Limb (tissue), 2 donors: ENCODE measurements around the gene MFAP3L.

ENCODE experiments used
- DNase-seq, 2 donors: peaks; one replicate each; pipeline ENCODE4 v3.0.0-alpha.2; 2016; ENCODE audit errors: extremely low spot score in 2 of 2

Gene MFAP3L

DNA sequence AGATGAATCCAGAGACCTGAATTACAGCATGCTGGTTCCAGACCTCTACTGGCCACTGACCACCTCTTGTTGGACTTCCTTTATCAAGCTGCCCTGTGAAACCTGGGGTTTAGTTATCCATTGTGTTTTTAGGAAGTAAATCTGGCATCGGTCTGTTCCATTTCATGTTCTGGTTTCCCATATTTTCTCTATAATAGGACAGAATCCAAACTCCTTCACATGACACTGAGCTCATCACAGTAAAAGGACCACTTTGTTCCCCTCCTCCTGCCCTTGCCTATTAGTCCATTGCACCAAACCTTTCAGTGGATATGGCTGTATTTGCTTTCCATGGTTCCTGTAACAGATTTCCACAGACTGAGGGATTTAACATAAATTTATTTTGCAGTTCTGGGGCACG is 4.0 kb downstream of the MFAP3L start:
- DNase-seq: no peak

DNA sequence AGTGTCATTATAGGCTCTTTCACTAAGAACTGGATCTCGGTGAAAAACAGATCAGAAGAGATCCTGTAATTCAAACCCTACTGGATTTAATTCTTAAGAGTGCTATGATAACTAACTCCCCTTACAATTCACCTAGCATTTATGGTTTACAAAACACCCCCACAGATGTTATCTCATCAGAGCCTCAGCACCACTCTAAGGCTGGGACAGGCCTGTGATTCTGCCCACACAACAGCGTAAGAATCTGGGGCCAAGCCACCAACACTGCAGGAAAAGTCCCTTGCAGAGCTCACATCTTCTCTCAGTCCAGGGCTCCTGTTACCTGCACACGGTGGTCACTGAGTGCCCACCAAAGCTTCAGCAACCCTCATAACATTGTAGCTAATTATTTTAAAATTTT is 8.9 kb downstream of the MFAP3L start:
- no peak for DNase-seq

DNA sequence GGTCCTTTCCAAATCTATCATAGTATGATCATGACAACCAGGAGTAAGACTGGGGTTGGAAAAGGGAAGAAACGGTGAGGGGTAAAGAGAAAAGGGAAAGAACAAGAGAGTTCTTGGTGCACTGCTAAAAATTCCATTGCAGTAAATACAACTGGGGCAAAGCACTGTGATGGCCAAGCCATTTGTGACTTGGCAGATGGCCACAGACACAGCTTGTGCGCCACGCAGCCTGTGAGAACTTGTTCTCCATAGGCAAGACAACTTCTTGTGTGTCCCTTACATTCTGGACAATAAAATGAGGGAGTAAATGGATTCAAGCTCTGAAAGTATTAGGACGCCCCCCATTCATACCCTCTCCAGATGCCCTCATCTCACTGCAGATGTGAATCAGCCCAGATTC is 10.9 kb downstream of the MFAP3L start:
- no peak for DNase-seq

DNA sequence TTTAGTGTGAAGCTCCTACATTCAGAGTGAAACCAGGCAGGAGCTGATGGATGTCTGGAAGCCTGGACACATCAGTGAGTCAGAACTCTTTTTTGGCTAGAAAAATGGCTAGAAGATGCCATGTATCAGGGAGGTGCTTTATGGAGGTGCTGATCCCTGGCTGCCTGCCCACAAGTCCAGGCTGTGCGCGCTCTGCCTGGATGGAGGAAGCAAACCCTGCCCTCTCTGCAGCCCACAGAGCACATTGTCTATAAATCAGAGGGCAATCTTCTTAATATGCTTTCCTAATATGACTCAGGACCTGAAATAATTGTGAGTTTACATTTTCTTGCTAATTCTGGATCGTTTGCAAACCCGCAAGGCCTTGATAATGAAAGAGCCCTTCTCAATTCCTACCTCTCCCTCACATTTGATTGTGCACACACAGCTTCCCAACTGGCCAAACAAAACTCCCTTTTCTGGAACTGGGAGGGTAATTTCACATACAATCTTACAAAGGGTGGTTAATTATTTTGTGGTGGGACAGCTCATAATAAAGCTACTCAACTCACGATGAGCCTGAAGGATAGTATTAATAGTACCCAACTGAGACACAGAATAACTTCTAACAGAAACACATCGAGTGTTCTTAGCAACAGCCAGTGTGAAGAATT is 11.7 kb downstream of the MFAP3L start:
- no peak for DNase-seq

DNA sequence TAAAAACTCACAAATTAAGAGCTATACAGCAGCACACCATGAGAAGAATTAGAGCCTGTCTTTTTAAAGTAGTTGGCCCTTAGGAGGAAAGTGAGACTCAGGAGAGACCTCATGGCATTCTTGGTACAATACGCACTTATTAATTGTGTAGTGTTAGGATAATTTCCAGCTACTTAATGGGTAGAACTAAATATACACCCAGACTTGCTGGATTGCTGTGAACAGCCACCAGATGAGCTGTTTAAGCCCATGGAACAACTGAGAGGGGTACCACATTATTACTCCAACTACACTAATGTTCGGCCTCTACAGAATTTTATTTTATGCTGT is 13.6 kb downstream of the MFAP3L start:
- DNase-seq: no peak

DNA sequence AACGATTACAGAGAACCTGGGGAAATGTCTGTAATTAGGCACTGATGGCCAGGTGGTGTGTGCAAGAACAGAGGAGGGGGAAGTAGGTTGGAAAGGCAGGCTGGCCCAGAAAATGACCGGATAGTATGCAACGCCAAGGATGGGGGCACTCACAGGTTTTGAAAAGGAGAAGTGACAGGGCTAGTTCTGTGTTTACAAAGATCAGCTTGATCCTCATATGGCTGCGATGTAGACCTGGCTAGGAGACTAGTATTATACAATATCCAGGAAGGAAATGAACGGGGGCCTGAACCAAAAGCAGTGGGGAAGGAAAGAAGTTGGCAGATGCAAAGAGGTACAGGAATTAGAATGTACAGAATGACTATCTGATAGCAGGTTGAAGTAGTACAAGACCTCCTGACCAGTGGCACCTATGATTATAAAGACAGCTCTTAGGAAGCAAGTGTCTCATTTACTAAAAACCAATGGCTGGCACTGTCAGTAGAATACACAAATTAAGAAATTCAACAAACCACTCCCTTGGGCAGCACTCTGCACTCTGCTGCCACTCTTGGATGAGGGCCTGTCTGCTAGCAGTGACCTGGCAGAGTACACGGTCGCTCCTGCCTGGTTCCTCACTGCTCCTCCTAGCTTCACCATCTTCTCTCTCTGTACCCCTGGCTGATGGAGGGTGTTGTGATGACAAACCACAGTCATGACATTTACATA is 14.1 kb downstream of the MFAP3L start:
- DNase-seq: no peak

DNA sequence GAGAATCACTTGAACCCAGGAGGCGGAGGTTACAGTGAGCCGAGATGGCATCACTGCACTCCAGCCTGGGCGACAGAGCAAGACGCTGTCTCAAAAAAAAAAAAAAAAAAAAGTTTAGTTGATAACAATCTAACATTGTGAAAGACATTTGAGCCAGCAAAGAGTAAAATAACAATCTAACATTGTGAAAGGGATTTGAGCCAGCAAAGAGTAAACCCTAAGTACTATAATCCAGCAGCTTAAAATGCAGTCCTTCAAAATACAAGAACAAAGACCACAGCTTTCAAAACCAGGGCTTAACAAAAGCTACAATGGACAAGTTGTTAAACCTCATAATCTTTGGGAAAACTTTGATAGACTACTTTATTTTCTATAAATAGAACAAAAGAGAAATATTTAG is 16.9 kb downstream of the MFAP3L start:
- DNase-seq: no peak

DNA sequence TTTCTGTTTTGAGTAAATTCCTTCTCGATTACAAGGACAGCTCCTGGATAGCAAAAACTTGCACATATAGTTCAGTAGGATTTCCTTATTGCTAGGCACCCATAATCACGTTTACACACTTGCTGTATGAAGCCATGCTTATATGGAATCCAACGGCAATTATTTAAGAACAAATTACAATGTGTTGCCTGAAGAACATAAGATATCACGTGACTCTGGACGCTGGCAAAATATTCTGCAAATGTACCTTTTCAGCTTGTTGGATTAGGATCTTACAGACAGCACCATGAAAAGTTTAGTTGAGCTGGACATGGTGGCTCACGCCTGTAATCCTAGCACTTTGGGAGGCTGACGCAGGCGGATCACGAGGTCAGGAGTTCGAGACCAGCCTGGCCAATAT is 17.4 kb downstream of the MFAP3L start:
- no peak for DNase-seq

DNA sequence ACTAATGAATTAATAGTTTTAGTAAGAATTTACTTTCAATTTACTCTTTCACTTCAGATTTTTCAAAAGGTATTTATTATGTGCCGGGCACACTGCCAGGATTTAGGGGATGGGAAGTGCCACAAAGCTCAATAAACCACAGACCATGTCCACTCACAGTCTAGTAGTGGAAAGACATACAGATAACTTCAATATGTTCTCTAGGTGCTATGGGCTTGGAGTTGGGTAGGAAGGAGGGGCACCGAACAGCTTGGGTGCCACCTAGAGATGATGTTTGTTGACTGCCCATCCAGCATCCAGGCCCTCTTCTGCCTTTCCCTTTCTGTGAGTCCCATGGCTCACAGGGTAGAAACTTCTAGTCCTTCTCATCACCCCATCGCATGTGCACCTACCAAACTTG is 17.8 kb downstream of the MFAP3L start:
- DNase-seq: no peak

DNA sequence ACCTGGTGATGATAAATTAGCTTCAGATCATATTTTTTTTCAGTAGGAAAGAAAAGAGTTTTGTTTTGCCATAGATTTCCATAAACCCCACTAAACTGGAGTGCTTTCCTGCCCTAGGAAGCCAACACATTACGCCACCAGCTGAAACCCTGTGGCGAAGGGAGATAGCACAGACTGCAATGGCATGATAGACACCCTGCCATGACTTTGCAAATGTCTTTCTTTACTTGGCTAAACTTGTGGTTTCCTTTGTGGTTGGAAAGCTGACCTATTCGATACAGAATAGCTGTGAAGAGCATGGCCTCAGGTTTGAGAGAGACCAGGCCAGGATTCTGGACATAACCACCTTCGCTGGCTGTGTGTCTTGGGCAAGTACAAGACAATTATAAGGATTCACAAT is 19.1 kb downstream of the MFAP3L start:
- no peak for DNase-seq

DNA sequence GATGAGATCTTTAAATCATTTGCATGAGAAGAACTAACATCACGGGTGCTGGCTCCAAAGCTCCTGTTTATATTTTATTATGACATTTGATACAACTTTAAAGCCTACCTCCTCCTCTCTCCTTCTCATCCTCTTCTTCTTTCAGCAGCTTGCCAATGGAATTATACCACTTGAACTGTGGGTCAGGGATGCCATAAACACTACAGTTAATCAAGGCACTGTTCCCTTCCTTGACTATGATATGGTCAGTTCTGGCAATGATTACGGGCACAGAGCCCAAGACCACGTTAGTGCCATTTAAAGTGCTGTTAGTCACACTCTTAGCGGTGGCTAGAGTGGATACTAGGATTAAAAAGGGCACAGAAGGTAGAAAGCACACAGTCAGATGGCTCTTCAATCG is 20.7 kb downstream of the MFAP3L start:
- no peak for DNase-seq

DNA sequence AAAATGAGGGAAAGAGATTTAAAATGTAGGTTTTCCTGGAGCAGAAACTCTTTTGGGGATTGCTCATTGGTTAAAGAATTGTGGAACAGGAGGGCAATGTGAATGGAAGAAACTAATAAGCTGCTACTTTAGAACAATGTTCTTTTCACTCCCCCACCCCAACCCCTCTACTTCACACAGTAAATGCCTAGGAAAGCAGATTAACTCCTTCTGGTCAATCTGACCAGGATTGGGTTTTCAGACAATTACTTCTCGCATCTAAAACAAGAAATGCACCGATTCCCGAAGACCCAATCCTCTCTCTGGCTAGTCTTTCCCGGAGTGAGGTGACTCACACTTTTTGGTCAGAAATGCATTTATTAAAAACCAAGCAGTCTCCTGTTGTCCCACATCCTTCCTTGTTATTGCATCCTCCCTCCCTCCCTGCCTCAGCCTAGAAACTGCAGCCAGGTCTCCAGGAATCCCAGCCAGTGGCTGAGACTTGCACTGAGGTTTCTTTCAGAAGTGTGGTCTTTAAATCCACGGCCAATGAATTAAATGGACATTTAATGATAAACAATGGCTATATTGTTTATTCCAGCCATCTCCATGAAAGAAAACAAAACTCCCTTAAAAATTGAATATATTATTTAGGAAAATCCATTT is 21.4 kb downstream of the MFAP3L start:
- DNase-seq: no peak

DNA sequence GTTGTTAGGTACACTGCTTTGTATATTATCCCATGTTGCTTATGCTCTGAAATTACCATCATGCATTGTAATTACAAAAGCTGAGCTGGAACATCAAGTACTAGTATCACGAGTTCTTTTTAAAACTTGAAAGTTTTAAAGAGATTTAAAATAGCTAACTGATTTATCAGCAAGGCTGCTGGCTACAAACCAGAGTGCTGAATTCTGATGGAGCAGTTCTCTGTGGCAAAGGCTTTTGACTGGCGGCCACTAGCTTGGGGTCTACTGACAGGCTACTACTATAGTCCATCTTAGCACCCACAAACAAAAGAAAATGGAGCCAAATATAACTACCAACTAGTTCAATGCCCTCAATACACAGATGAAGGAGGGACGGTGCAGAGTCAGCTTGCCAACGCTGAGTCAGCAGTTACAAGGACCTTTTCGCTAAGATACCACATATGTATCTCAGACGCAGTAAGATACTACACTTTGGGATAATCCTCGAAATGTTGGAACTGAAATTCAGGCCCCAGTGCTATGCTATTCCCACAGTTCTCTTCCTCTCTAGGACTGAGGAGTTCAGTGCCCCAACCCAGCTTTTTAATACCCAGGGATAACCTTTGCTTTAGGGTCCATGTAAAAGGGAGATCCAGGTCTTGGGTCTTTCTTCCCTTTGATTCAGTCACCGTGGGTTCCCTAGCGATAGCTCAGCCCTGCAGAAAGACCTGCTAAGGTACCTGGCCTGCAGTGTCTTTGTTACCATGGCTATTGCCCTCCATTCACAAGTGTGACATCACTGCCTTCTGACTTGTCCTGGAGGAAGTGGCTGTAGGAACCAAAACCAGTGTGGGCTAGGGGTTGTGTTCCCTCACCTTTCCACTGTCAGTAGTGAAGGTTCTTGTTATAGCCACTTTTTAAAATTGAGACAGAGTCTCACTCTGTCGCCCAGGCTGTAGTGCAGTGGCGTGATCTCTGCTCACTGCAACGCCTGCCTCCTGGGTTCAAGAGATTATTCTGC is 22.8 kb downstream of the MFAP3L start:
- DNase-seq: no peak

DNA sequence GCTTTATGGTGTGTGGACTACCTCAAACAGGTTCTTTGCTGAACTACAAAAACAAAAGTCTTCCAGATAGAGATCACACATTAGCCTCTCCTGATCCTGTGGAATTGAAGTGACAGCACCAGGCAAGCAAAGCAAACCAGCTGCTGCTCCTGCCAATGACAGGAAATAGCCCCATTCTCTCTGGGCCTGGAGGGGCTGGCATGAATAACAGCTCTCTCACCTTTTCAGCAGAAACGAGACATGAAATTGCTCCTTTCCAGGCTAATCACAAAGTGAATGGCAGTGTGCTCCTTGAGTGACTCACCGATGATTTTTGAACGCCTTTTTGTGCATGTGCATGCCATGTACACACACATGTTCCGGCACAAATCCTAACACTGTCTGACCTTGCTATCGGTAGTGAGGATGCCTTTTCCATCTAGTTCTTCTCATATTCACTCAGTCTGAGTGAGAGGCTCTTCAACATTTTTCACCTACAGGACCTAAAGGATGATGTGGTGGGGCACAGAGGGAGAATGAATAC is 24.4 kb downstream of the MFAP3L start:
- no peak for DNase-seq

DNA sequence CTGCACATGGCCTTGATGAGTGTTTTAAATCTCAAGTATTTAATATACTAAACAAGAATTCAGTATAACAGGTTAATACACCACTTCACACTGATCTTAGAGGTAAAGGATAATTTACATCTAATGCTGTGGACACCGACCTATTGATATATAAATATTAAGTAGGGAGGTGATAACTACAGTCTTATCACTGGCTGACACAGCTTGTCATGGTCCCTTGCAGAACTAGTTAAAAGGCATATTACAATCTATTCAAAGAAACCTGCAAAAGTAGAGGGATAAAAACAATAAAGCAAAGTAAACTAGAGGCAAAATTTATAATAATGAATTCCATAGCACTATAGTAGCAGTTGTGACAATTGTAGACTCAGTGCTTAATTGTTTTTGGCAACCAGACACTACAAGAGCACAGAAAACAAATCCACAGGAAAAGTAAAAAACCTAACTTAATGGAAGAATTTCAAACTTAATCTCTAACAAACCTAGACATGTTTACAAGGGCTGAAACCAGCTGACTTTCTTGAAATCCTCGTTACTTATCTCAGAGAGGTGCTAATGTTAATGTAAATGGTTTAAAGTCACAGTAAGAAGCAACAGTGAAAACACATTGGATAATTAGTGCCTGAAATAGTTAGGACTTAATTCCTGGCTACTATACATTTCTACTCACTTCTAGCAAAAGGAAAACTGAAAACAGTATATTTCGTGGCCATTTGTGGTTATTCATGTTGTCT is 25.0 kb downstream of the MFAP3L start:
- no peak for DNase-seq

DNA sequence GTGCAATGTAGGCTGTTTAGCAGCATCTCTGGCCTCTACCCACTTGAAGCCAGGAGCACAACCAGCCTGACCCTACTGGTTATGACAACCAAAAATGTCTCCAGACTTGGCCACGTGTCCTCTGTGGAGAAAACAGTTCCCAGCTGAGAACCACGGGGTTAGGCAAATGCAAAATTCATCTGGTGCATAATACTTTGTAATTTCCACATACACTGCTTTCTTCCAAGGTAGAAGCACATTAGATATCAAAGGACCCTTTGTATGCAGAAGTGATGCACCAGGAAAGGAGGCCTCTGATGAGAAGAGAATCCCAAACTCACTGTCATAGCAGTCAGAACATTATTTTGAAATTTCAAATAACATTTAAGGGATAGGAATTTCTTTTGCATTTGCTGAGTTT is 26.3 kb downstream of the MFAP3L start:
- no peak for DNase-seq

DNA sequence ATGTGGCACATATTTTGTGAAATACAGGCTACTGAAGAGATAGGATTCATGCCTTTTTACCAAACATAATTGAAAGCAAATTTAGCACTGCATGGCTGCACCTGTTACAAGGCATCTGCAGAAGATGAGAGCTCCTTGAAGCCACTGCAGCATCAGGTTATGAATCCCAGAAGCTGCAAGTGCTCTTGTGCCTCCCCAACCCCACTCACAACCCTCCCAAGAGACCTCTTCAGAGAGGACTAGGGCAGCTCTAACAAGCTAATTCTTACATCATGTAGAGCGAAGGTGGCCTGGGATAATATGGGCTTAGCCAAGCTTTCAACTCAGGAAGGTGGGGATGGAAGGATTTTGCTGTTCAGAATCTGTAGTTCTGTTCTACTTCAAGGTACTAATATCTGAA is 27.2 kb downstream of the MFAP3L start:
- DNase-seq: no peak

DNA sequence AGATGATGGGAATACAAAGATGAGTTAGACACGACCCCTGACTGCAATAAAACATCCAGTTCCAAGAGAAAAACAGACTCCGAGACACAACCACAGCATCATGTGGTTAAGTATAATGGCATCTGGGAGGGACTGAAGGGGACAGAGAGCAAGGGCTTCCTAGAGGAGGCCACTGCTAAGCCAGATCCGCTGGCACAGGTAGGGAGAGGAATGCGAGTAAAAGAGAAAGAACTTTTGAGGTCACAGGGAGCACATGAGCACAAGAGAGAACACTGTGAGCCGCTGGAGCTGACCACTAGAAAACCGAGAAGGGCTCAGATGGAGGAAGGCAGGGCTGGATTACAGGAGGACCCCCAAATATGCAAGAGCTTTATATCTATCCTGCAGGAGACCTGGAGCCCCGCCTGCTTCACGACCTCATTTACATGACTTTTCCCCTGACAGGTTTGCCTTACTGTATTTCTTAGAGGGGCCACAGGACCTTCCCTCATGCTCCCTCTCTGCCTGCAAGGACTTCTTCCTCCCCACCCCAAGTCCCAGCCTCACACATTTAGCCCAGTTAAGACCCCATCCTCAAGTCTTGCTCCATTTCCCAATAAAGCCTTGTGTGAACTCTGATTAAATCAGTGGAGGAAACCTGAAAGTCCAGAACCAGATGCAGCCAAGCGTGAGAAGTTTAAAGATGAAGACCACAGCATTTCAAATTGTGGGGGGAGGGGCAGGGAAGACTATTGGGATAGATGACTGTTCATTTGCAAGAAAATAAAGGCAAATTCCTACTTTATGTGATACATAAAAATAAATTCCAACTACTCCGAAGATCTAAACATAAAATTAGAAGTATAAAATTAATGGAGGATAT is 29.6 kb downstream of the MFAP3L start:
- no peak for DNase-seq

DNA sequence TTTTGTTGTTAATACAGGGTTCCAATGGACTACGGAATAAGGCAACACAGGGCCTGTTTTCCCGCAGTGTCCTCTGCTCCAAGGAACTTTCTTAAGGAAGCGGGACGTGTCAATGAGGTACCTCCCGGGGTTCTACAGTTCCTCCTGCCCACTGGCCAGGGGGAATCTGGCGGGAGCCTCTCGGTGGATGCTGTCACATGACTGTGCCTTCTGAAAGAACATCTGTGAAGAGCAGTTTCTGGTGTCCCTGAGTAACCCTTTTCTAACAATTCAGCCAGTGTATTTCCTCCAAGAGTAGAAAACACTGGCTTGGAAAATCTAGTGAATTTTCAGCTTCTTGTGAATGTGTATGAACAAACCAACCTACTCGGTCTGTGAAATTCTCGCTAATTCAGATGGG is 32.7 kb downstream of the MFAP3L start:
- DNase-seq: no peak

DNA sequence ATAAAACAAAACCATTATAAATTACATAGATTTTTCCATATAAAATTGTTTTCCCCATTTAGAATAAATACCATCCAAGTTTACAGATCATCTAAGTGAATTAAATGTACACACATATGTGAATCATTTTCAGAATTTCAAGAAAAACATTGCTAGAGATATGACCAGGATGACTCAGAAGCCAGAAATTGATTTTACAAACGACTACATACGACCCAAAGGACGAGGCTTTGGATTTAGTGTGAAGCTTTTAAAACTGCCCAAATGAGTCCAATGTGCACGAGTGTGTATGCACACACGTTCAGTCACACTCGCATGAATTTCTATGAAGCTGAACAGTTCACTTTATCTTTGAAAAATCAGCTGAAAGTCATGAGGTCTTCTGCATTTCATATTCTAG is 37.9 kb downstream of the MFAP3L start:
- DNase-seq: no peak
